Transverse colon (tissue), 4 donors: ENCODE data around the gene ZNF335. TPM values are rescaled to one million over a fixed set of nuclear protein-coding genes. Genes with fewer than 3 reads are reported as not detected.

Experiments used
- DNase-seq: peaks from one replicate; pipeline ENCODE4 v3.0.0-alpha.2; 2019
- H3K27ac ChIP-seq, 4 donors: fragments of 200-600 bp; sonication (generic); 2 replicates each; pipeline ENCODE4 v1.5.1; 2016 to 2018; ENCODE audit warnings: inconsistent platforms in 4 of 4
- H3K27me3 ChIP-seq: fragments of 200-600 bp; sonication (generic); 2 replicates; pipeline ENCODE4 v1.5.1; 2017; ENCODE audit warnings: inconsistent platforms
- H3K36me3 ChIP-seq, 4 donors: fragments of 200-600 bp; sonication (generic); 2 replicates each; pipeline ENCODE4 v1.5.1; 2017 to 2019; ENCODE audit warnings: inconsistent platforms in 4 of 4
- H3K4me1 ChIP-seq, 4 donors: fragments of 200-600 bp; sonication (generic); 2 replicates each; pipeline ENCODE4 v1.5.1; 2017 to 2020; ENCODE audit warnings: inconsistent platforms in 4 of 4
- H3K4me3 ChIP-seq, 4 donors: fragments of 200-600 bp; sonication (generic); 1 replicate in 1 of 4; 2 replicates in 3 of 4; pipeline versions ENCODE4 v1.5.1 to v1.6.1; 2017 to 2019; ENCODE audit warnings: inconsistent platforms in 4 of 4
- H3K9me3 ChIP-seq, 2 donors: fragments of 200-600 bp; sonication (generic); 2 replicates each; pipeline ENCODE4 v1.5.1; 2017 to 2019; ENCODE audit warnings: inconsistent platforms in 2 of 2
- EP300 ChIP-seq: sonication (generic); formaldehyde crosslinking; IDR thresholded peaks from one replicate; pipeline ENCODE4 v1.6.1; 2017; ENCODE audit warnings: antibody characterized with exemption, low read depth
- POLR2A ChIP-seq: fragments of 450-650 bp; IDR thresholded peaks from one replicate; pipeline ENCODE4 v1.6.1; 2016; ENCODE audit warnings: antibody characterized with exemption, mild to moderate bottlenecking, moderate library complexity
- POLR2AphosphoS5 ChIP-seq, 3 donors: sonication (generic); formaldehyde crosslinking; IDR thresholded peaks; one replicate each; pipeline ENCODE4 v1.6.1; 2016; ENCODE audit warnings: antibody characterized with exemption in 3 of 3
- WGBS, 2 donors: methylation state at CpG; one replicate each; pipeline ENCODE4 v1.1.5; 2018; ENCODE audit warnings: low coverage in 1 of 2; 5-methylcytosine and 5-hydroxymethylcytosine counted together
- in situ Hi-C, 4 donors: fragments of 200-750 bp; cut with MboI; loops; one replicate each; pipeline versions ENCODE4 v1.15.0 to v1.15.1; 2017; ENCODE audit warnings: low sequenced_read_pairs in 3 of 4, low pct_ligation_motif_present in 1 of 4, low pct_unique_long_range_greater_than_20kb in 1 of 4
- intact Hi-C: fragments of 100-400 bp; cut with DNase I; formaldehyde crosslinking; loops from one replicate; pipeline ENCODE4 v1.15.1; 2023; ENCODE audit warnings: low total_unique reads
- total RNA-seq, 4 donors: library from RNA; depleted of rRNA; stranded (reverse); fragments of >200 nt; gene quantifications; one replicate each; pipeline ENCODE4 v1.1.0, GENCODE V29; 2016
- TF ChIP-seq, protein P1 (sequence below), 5 experiments: fragments of 200-600 bp in 3 of 5; fragments of 450-650 bp in 2 of 5; sonication (generic) in 3 of 5; IDR thresholded peaks; 1 replicate in 2 of 5; 2 replicates in 3 of 5; pipeline ENCODE4 v1.5.1; 2016 to 2017; ENCODE audit warnings: antibody characterized with exemption in 5 of 5, inconsistent platforms in 3 of 5, mild to moderate bottlenecking in 2 of 5, moderate library complexity in 1 of 5

ZNF335 gene
- total RNA-seq, 4 donors from 2014 or later = 27.0 to 80.0 (median 32.4) TPM

DNA sequence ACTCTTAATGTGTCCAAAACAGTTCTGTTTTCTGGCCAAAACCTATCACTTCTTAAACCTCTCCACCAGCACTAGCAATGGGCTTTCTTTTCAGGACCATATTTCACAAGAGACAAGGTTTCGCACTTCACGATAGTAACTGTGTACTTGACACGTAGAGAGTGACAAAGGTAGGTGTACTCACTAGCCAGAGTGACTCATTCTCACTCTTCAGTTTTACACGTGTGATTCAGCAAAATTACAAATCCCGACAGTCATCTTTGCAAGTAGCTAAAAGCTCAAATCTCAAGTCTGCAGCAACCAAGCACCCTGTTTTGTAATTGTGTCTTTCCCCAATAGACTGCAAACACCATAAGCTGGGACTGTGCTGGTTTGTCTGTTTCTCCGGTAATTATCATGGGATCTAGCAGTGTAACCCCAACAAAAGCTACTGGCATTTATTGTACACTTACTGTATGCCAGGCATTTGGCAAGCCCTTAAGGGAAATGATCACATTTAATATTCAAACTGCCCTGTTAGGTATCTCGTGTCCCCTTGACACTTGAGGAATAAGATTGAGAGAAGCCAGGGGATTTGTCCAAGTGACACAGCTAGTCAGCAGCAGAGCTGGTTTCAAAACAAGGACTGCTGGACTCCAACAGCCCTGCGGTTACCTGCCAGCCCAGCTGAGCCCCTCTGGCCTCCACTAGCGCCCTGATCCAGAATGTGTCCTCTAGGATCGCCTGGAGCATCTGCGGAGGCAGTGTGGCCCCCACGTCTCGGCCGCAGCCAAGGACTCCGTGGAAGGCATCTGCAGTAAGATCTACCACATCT lies 27.6 kb downstream of the ZNF335 start:
- TF ChIP-seq POLR2AphosphoS5 (IDR thresholded peaks at IDR 0.05) = no peak
- TF ChIP-seq EP300 = no peak
- TF ChIP-seq POLR2A = no peak
- TF ChIP-seq, protein P1, sequence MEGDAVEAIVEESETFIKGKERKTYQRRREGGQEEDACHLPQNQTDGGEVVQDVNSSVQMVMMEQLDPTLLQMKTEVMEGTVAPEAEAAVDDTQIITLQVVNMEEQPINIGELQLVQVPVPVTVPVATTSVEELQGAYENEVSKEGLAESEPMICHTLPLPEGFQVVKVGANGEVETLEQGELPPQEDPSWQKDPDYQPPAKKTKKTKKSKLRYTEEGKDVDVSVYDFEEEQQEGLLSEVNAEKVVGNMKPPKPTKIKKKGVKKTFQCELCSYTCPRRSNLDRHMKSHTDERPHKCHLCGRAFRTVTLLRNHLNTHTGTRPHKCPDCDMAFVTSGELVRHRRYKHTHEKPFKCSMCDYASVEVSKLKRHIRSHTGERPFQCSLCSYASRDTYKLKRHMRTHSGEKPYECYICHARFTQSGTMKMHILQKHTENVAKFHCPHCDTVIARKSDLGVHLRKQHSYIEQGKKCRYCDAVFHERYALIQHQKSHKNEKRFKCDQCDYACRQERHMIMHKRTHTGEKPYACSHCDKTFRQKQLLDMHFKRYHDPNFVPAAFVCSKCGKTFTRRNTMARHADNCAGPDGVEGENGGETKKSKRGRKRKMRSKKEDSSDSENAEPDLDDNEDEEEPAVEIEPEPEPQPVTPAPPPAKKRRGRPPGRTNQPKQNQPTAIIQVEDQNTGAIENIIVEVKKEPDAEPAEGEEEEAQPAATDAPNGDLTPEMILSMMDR (IDR thresholded peaks at IDR 0.05) = no peak
- intact Hi-C loops = no loop called here
- no peak overlapping the region for H3K27ac ChIP-seq
- no peak for DNase-seq
- no peak overlapping the region for H3K4me3 ChIP-seq
- WGBS, 2 donors = 82 to 100% methylated on average over 2 to 15 of the region's 15 CpGs
- in situ Hi-C loops = loop anchor here in 1 of 4 donors (10.0 kb wide), 1 partner anchor 120 kb away; the partner anchor contains the start of gene TNNC2
- peaks cover 0 to 78% (median 34%) of the 10 kb centered on the region in 4 donors for H3K36me3 ChIP-seq
- H3K9me3 ChIP-seq = no peaks in the 10 kb centered on the region
- no peaks in the 10 kb centered on the region for H3K27me3 ChIP-seq
- peaks cover 0 to 14% (median 0%) of the 10 kb centered on the region in 4 donors for H3K4me1 ChIP-seq

DNA sequence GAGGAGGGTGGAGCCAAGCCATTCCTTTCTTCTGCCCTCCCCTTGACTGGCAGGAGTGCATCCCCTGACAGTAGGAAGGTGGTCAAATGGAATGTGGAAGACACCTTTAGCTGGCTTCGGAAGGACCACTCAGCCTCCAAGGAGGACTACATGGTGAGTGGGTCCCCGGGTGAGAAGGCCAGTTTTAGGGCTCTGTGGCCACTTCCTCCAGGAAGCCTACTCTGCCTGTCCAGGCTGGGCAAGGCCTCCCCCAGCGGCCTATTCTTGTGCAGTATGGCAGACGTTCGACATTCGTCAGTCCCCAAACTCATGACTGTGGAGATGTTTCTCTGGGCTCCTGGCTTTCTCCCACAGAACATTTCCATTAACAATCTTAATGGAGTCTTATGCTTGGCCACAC lies 28.4 kb downstream of the ZNF335 start:
- WGBS, 2 donors = 89% methylated on average over 6 of the region's 6 CpGs; no CpG with 5 or more reads in 1 of the 2 donors
- DNase-seq = no peak
- Histone ChIP-seq H3K27ac (no peak overlapping the region), H3K4me1 (peaks cover 0 to 14% (median 0%) of the 10 kb centered on the region in 4 donors), H3K36me3 (peaks cover 0 to 80% (median 36%) of the 10 kb centered on the region in 4 donors), H3K4me3 (no peak overlapping the region), H3K27me3 (no peaks in the 10 kb centered on the region), H3K9me3 (no peaks in the 10 kb centered on the region)
- in situ Hi-C loops = loop anchor here in 1 of 4 donors (10.0 kb wide), 1 partner anchor 119 kb away; the partner anchor contains the start of gene TNNC2
- intact Hi-C loops = no loop called here
- no peak for TF ChIP-seq POLR2A
- no peak for TF ChIP-seq EP300
- TF ChIP-seq, protein P1 (IDR thresholded peaks at IDR 0.05) = no peak
- no peak for TF ChIP-seq POLR2AphosphoS5 (IDR thresholded peaks at IDR 0.05)

DNA sequence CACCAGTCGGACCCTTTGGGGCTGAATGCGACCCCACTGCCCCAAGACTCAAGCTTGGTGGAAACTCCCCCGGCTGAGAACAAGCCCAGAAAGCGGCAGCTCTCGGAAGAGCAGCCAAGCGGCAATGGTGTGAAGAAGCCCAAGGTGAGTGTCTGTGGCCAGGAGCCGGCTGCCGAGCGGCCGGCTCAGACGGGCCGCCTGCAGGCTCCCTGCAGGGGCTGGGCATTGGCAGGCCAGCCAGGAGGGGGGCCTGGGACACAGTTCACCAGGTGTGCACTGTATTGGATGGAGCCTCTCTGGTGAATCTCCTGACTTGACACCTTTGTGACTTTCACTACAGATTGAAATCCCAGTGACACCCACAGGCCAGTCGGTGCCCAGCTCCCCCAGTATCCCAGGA lies 31.5 kb downstream of the ZNF335 start:
- intact Hi-C loops (no loop called here), in situ Hi-C loops (loop anchor here in 1 of 4 donors (10.0 kb wide), 1 partner anchor 116 kb away; the partner anchor contains the start of gene TNNC2)
- Histone ChIP-seq H3K4me3 (no peak overlapping the region), H3K27ac (no peak overlapping the region), H3K27me3 (no peaks in the 10 kb centered on the region), H3K9me3 (no peaks in the 10 kb centered on the region), H3K36me3 (peaks cover 0 to 74% (median 34%) of the 10 kb centered on the region in 4 donors), H3K4me1 (peaks cover 0 to 11% (median 3%) of the 10 kb centered on the region in 4 donors)
- WGBS, 2 donors = 91% methylated on average over 11 of the region's 13 CpGs; no CpG with 5 or more reads in 1 of the 2 donors
- TF ChIP-seq, protein P1 (IDR thresholded peaks at IDR 0.05) = no peak
- TF ChIP-seq POLR2A (no peak), POLR2AphosphoS5 (IDR thresholded peaks at IDR 0.05) (no peak), EP300 (no peak)
- DNase-seq = no peak

DNA sequence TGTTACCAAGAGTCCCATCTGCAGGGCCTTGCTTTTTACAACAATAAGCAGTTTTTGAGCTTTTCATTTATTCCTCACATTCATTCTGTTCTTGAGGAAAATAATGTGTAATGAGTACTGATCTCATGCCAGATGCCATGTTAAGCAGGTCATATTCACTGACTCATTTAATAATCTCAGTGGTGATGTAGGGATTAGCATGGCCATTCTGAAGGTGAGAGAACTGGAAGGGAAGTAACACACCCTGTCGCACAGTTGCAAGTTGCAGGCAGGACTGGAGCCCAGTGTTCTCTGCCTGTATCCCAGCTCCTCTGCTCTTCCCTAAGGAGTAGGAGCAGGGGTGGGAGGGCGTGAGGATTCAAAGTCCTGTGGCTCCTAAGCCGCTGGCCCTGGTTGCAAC lies 31.9 kb downstream of the ZNF335 start:
- peaks cover 0 to 70% (median 32%) of the 10 kb centered on the region in 4 donors for H3K36me3 ChIP-seq
- H3K9me3 ChIP-seq = no peaks in the 10 kb centered on the region
- WGBS, 2 donors = 94% methylated on average over 3 of the region's 3 CpGs; no CpG with 5 or more reads in 1 of the 2 donors
- H3K4me1 ChIP-seq = peaks cover 0 to 11% (median 3%) of the 10 kb centered on the region in 4 donors
- no peak overlapping the region for H3K4me3 ChIP-seq
- H3K27ac ChIP-seq = no peak overlapping the region
- no peak for DNase-seq
- intact Hi-C loops (no loop called here), in situ Hi-C loops (loop anchor here in 1 of 4 donors (10.0 kb wide), 1 partner anchor 115 kb away; the partner anchor contains the start of gene TNNC2)
- H3K27me3 ChIP-seq = no peaks in the 10 kb centered on the region
- TF ChIP-seq, protein P1 (IDR thresholded peaks at IDR 0.05) = no peak
- TF ChIP-seq POLR2A = no peak
- no peak for TF ChIP-seq EP300
- no peak for TF ChIP-seq POLR2AphosphoS5 (IDR thresholded peaks at IDR 0.05)
